ENCODE data around the gene DSG1.

GRCh38 chr18:31274931-31275330, 43.0 kb upstream of the DSG1 start:
- TF ChIP-seq, protein P1, sequence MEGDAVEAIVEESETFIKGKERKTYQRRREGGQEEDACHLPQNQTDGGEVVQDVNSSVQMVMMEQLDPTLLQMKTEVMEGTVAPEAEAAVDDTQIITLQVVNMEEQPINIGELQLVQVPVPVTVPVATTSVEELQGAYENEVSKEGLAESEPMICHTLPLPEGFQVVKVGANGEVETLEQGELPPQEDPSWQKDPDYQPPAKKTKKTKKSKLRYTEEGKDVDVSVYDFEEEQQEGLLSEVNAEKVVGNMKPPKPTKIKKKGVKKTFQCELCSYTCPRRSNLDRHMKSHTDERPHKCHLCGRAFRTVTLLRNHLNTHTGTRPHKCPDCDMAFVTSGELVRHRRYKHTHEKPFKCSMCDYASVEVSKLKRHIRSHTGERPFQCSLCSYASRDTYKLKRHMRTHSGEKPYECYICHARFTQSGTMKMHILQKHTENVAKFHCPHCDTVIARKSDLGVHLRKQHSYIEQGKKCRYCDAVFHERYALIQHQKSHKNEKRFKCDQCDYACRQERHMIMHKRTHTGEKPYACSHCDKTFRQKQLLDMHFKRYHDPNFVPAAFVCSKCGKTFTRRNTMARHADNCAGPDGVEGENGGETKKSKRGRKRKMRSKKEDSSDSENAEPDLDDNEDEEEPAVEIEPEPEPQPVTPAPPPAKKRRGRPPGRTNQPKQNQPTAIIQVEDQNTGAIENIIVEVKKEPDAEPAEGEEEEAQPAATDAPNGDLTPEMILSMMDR (IDR thresholded peaks at IDR 0.05; ENCODE audit: low read depth, low read length): no peak
- TF ChIP-seq POLR2A (IDR thresholded peaks at IDR 0.05; ENCODE audit: extremely low read depth, insufficient read length) (no peak), MAX (IDR thresholded peaks at IDR 0.05; ENCODE audit: low read depth, low read length) (no peak)

Measured in NB4 (cell line).